ENCODE results near the gene GMEB2.
"Not testable (repeated sequence)": the region's sequence is repeated elsewhere in the genome, so short reads cannot be mapped to it uniquely, and the experiment has no call there.

Gene GMEB2

DNA sequence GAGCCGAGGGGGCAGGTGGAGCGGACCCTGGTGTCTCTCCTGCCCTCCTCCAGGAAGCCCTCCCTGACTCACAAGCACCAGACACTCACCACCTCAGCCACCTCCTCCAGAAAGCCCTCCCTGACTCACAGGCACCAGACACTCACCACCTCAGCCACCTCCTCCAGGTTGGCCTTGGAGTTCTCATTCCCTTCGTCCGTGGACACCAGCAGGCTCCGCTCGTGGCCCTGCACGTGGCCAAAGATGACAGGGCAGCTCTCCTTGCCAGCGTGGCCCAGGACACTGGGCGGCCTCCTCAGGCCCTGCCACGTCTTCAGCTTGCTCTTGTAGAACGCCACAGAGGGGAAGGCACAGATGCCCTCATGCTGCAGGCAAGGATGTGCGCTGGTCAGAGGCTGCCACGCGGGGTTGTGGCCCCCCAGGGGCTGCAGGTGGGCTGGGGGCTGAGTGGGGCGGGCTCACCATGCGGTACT, 66.5 kb downstream of the GMEB2 start:
- no peak for DNase-seq (ENCODE audit: low read depth)

DNA sequence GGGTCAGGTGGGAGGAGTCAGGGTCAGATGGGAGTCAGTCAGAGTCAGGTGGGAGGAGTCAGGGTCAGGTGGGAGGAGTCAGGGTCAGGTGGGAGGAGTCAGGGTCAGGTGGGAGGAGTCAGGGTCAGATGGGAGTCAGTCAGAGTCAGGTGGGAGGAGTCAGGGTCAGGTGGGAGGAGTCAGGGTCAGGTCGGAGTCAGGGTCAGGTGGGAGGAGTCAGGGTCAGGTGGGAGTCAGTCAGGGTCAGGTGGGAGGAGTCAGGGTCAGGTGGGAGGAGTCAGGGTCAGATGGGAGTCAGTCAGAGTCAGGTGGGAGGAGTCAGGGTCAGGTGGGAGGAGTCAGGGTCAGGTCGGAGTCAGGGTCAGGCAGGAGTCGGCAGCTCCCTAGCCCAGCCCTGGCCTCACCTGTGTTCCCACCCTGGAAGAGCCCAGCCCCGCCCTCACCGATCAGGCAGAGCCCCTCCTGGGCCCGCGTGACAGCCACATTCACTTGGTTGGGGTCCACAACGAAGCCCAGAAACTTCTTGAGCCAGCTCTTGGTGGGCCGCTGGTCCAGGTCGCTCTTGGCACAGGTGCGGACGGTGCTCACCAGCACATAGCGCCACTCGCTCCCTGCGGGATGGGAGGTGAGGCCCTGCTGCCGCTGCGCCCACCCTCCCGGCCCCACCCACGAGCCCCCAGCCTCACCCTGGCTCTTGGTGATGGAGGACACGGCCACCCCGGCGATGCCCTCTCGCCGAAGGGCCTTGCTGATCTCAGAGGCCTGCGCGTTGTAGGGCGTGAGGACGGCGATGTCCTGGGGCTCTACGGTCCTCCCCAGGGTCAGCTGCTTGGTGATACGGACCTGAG, 67.2 kb downstream of the GMEB2 start:
- not testable (repeated sequence) for DNase-seq (ENCODE audit: low read depth)

DNA sequence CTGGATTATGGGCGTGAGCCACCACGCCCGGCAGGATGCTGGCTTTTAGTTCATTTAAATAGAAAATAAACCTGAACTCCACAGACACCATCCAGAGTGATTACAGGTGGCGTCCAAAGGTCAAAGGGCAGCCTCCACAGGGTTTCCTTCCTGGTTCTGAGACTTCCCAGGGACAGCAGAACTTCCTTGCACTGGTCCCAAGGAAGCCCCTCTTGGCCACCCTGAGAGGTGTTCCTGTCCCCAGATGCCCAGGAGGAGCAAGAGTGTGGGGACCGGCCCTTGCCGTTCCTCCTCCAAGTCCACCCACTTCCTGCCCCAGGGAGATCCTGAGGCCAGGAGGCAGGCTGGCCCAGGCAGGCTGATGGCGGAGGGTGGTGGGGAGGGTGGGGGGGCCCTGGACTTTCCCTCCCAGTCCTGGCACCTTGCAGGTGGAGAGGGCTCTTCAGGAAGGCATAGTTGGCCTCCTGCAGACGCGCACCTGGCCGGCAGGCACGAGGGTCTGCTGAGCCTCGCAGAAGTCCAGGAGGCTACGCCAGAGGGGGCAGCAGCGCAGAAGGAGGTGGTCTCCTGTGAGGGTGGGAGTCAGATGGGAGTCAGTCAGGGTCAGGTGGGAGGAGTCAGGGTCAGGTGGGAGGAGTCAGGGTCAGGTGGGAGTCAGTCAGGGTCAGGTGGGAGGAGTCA, 68.0 kb downstream of the GMEB2 start:
- DNase-seq (ENCODE audit: low read depth) = no peak

DNA sequence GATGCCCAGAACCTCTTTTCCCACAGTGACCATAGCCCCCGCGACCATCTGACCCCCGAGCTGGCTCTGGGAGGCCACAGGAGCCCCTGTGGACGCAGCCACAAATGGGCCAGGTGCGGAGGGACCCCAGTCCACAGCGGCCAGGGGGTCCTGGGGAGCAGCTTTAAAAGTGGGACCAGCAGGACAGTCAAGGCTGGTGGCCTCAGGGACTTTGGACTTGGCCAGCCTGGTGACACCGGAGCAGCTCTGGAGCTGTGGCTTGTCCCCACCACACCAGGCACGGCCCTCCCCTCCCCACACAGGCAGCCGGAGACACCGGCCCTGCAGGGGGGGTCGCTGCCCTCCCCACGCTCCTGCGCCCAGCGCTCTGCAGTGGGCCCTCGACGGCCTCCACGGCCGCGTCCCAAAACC, 69.4 kb downstream of the GMEB2 start:
- DNase-seq (ENCODE audit: low read depth) = no peak

DNA sequence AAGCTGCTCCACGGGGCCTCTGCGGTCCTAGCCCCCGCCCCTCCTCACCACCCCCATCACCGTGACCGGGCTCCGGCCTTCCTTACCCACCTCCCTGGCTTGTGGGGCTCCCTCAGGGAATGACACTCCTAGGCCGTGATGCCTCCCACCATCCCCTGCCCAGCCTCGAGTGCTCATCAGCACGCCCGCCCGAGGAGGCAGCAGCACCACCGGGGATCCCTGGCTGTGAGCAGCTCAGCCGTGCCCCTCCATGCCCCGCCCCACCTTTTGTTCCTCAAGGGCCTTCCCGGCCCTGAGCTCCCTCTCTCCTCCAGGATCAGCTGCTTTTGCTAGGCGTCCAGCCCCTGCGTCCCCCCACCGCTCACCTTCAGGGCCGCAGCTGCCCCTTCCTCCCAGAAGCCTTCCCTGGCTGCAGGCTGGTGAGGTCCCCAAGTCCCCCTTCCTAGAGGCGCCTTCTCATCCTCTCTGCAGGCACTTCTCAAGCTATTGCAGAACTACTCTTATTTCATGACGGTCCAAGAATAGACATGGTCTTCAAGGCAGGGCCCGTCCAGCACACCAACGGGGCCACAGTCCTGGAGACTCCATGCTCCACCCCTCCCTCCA, 69.9 kb downstream of the GMEB2 start:
- DNase-seq (ENCODE audit: low read depth) = no peak

DNA sequence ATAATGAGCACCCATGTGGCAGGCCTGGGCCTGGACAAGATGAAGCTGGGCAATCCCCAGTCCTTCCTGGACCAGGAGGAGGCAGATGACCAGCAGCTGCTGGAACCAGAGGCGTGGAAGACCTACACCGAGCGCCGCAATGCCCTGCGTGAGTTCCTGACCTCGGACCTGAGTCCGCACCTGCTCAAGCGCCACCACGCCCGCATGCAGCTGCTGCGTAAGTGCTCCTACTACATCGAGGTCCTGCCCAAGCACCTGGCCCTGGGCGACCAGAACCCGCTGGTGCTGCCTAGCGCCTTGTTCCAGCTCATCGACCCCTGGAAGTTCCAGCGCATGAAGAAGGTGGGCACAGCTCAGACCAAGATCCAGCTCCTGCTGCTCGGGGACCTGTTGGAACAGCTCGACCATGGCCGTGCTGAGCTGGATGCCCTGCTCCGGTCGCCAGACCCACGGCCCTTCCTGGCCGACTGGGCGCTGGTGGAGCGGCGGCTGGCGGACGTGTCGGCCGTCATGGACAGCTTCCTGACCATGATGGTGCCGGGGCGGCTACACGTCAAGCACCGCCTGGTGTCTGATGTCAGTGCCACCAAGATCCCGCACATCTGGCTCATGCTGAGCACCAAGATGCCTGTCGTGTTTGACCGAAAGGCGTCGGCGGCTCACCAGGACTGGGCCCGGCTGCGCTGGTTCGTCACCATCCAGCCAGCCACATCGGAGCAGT, 71.1 kb downstream of the GMEB2 start:
- DNase-seq (ENCODE audit: low read depth) = no peak

DNA sequence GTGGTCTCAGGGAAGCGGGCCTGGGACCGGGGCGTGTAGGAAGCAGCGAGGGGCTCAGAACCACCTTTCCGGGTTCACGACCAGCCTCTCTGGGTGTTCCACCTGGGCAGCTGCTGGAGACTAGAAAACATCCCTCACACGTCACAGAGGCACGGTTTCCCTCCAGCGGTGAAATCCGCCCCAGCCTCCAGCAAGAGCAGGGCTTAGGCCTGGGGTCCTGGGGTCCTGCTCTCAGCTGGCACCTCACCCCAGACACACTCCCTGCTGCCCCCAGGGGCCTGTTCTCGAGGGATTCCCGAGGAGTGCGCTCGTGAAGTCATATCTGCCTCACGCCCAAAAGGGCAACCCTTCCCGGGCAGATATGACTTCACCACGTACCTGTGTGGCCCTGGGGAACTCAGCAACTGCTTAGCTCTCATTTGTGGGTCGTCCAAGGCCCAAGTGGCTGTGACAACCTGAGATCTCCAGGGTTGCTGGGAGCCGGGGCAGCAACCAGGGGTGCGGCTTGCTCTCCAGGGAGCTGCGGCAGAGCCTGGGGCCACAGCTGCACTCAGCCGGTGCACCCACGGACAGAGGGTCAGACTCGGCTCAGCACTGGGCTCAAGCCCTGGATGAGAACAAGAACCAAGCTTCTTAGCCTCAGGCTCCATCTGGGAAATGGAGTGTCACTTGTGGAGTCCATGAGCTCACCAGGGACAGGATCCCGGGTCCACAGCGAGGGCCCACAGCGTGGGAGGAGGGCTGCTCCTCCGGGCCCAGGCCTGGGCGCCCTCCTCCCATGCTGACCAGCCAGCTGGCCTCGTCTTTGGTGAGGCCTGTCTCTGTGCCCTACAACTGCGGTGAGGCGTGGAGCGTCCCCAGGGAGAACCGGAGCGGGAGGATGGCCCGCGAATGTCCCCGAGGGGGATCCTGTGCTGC, 72.3 kb downstream of the GMEB2 start:
- DNase-seq (ENCODE audit: low read depth) = no peak

DNA sequence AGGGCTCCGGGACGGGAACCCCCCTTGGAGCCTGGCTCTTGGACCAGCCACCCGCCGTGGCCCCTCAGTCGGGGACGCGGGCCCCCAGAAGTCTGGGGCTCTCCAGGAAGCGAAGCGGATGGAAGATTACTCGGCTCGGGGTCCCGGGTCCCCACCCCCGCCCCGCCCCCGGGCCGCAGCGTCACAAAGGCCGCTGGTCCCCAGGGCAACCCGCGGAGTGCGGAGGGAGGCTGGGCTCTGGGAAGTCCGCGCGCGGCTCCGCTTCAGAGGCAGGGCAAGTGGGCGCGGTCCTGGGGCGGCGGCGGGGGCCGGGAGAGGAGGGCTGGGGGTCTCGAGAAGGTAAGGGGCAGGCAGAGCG, 73.0 kb downstream of the GMEB2 start, which contains the start of gene FNDC11:
Gene FNDC11, plus strand, starts transcription at position 227 of the 358 bp plus-strand sequence. CDS start 1,505 bp downstream, outside the sequence.
- DNase-seq (ENCODE audit: low read depth) = peak; percentile 49

DNA sequence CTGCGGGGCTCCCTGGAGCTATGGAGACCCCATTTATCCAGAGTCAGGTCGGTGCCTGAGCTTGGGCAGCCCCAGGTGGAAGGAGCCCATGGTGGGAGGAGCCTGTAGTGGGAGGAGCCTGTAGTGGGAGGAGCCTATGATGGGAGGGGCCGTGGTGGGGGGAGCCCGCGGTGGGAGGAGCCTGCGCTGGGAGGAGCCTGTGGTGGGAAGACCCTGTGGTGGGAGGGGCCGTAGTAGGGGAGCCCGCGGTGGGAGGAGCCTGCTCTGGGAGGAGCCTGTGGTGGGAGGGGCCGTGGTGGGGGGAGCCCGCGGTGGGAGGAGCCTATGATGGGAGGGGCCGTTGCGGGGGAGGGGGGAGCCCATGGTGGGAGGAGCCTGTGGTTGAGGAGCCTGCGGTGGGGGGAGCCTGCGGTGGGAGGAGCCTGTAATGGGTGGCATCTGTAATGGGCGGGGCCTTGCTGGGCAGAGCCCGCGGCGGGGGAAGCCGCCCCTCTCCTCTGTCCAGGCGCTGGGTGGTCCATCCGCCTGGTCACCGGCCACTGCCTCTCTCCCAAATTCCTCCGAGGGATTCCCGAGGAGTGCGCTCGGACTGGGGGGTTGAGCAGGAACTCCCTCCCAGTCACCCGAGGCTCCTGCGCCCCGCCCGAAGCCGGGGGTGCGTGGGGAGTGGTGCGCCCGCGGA, 73.5 kb downstream of the GMEB2 start:
- peak; percentile 88 for DNase-seq (ENCODE audit: low read depth)

DNA sequence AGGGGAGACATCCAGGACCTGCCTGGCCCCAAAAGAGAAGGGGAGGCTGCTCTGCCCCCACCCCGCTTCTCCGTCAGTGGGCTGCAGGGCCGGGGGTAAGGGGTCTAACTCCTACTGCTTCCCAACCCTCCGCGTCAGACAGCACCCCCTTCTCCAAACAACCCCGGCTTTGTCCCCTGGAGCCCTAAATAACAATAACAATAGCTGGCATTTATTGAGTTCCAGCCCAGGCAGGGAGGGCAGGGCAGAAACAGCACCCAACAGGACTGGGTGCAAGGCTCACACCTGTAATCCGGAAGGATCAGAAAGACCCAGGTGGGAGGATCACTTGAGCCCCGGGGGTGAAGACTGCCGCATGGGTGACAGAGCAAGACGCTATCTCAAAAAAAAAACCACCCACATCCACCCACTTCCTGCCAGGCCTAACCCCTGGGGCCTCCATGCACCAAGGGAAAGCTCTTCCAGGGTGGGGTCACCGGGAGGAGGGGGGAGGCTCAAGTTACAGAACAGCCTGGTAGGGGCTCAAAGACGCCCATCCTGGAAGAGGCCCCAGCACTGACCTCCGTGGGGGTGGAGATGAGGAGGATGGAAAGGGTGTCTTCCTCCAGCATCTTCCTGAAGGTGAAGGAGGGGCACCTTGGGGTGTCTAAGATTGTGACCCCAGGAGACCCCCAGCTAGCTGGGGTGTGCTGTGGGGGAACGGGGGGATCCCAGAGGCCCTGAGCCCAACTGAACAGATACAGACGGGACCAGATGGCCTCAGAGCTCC, 74.2 kb downstream of the GMEB2 start:
- DNase-seq (ENCODE audit: low read depth) = peak; percentile 75

DNA sequence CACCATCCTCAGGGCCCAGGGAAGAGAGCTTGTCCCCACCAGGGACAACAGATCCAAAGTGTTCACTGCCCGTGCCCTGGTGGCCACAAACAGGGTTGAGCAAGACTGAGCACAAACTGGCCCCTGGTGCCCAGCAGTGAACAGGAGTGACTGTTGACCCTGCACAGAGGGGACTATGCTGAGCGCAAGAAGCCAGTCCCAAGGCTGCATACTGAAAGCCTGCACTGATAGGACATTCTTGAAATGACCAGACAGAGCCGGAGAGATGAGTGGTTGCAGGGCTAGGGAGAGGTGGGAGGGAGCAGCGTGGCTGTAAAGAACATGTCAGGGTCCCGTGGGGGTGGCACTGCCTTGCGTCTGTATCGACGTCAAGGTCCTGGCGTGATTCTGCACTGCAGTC, 75.8 kb downstream of the GMEB2 start:
- DNase-seq (ENCODE audit: low read depth) = no peak

DNA sequence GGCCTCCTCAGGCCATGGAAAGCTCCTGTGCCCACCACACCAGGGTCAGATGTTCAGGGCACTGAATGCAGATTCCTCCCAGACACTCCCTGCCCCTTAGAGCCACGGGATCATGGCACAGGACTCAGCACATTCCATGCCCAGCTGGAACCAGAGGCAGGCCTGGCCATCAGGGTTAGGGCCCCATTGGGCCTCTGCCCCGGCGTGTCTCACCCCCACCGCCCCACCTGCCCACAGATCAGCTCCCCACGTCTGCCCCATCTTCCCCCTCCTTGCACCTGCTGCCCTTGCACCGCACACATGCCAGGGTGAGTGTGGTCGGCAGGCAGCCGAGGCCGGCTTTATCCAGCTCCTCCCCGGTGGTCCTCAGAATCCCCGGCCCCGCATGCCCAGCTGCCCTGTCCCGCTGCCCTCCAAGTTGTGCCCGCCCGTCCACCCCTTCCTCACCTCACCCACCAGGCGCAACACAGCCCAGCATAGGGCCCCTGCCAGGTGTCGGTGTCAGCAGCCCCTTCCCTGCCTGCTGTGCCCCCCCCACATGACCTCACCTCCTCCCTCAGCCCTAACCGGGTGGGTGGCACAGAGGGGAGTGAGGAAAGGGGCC, 77.1 kb downstream of the GMEB2 start:
- no peak for DNase-seq (ENCODE audit: low read depth)

DNA sequence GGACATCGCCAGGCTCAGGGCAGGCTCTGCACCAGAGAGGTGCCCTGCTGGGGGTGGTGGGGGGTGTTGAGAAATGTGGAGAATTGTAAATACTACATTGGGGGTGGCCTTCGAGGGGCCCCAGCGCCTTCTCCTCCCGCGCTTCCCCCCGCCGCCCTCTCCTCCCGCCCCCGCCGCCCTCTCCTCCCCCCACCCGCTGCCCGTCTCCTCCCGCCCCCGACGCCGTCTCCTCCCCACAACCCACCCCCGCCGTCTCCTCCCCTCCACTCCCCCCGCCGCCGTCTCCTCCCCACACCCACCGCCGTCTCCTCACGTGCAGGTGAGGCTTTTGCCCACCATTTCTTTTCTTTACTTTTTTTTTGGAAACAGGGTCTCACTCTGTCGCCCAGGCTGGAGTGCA, 77.9 kb downstream of the GMEB2 start:
- no peak for DNase-seq (ENCODE audit: low read depth)

DNA sequence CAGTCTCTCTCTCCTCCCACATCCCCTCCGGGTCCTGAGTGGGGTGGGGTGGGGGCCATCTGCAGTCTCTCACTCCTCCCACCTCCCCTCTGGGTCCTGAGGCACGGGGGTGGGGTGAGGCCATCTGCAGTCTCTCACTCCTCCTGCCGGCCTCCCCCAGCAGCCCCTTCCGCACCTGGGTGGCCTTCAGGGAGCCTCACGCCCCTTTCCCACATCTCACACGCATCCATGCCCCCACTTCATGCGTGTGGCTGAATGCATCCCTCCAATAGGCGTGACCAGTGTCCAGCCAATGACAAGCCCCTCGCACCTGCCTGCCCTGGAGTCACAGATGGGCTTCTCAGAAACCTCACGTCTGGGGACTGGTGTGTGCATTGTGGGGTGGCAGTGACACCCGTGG, 78.4 kb downstream of the GMEB2 start:
- no peak for DNase-seq (ENCODE audit: low read depth)

DNA sequence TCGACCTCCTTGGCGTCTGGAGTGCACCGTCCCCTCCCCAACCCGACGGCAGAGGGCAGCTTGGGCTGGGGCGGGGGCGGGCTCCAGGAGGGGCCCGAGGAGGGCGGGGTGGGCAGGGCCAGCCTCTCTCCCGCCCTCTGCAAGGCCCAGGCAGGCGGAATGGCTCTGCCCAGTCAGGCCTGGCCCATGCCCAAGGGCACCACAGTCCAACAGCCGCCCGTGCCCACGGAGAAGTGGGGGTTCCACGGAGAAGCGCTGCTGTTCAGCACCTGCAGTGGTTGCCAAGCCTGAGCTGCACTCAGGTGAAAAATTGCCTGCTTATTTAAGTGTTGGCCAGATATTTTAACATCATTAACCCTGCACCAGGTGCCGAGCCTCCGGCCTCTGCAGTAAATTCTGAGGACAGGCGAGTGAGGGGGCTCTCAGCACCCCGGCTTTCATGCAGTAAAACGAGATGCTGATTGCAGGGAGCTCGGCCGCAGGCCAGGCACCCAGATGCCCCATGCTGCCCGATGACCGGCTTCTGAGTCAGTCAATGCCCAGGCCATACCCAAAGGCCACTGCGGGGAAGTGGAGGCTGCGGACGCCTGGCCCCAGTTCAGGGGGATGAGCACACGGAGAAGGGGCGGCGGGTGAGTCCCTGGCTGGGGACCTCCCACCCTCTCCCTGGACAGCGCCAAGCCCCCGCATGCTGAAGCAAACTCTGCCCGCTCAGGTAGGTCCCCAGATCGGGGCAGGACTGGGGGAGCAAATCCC, 79.0 kb downstream of the GMEB2 start, which contains the start of gene SRMS:
Gene SRMS, minus strand, starts transcription at position 25 of the 756 bp plus-strand sequence. CDS start 286 bp downstream, outside the sequence.
- no peak for DNase-seq (ENCODE audit: low read depth)

DNA sequence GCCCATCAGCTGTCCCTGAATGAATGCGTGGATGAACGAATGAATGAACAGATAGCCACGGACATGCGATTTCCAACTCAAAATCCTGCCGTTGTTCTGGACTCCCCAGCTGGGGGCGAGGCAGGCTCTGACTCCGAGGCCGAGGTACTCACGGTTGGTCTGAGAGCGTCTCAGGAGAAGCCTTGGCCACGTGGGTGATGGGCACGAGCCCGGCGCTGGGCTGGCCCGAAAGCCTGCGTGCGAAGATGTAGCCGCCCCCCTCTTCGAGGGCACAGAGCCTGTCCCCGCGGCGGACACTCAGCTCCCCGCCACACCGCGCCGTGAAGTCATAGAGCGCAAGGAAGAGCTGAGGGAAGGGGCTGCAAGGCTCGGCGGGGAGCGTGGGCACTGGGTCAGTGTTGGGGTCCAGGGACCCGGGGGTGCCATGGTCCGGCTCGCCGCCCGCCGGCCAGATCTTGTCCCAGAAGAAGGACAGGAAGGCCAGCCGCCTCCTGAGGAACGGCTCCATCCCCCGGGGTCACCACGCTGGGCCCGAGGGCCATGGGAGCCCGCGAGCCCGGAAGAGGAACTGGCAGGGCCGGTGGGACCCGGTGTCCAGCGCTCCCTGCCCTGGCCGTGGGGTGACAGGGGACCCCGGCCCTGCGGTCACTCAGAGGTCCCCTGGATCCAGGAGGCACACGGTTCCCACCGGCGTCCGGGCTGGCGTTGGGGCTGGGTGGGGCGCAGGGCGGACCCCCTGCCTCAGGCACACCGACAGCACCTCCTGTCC, 79.8 kb downstream of the GMEB2 start:
- DNase-seq (ENCODE audit: low read depth) = no peak

DNA sequence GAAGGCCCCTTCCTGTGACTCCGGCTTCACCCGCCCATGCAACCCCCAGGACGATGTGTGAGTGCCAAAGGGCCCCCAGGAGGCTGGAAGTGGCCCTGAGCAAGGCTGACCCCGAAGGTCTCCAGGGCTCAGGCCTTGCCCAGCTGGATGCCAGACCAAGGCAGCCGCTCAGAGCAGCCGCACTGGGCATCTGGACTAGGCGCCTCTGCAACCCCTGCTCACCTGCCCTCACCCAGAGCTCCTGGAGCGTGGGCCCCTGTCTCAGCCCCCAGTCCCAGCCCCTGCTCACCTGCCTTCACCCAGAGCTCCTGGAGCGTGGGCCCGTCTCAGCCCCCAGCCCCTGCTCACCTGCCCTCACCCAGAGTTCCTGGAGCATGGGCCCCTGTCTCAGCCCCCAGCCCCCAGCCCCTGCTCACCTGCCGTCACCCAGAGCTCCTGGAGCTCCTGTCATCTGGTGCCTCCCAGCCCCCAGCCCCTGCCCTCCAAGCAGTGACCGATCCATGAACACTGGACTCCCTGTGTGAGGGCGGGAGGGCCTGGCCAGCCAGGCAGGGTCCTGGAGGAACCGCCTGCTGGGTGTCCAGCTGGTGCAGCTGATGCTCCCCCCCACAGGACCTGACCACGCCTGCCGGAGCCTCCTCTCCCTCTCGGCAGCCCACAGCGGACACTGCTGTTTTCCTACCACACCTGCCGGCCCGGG, 80.5 kb downstream of the GMEB2 start:
- DNase-seq (ENCODE audit: low read depth) = no peak
